Retinal pigment epithelial cell (primary cell): Measurements from ENCODE around the gene HMGB1.
"Not testable (repeated sequence)": the region's sequence is repeated elsewhere in the genome, so short reads cannot be mapped to it uniquely, and the experiment has no call there.

Experiments
- DNase-seq: peaks from one replicate; pipeline ENCODE4 v3.0.0-alpha.2; 2010; ENCODE audit warnings: low read depth
- H3K4me3 ChIP-seq: 2 replicates; pipeline ENCODE4 v1.5.1; 2011; ENCODE audit warnings: mild to moderate bottlenecking, low read length, control low read depth, moderate library complexity
- CTCF ChIP-seq: conservative IDR thresholded peaks from 2 replicates; pipeline ENCODE4 v1.5.1; 2011; ENCODE audit warnings: low read depth, low read length, control low read depth, inconsistent platforms

The HMGB1 gene

GRCh38 chr13:30466841-30467252 lies 1.1 kb upstream of the HMGB1 start:
- DNase-seq, result no peak
- H3K4me3 ChIP-seq, result no peak overlapping the region

DNA sequence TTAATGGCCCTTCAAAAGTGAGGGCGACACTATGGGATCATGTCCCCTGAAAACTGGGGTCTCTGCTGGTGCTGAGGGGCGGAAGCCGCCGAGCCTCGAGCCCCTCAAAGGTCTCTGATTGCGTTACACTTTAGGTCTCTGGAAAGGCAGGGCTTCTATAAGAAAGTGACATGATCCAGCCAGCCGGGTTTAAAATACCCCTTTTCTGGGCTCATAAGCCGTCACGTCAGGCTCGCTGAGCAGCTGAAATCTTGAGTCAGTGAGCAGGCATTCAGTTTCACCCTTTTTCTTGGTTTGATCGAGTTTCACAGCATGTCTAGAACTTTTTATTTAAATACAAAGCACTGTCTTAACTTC lies 600 bp upstream of the HMGB1 start:
- no peak for DNase-seq
- no peak for TF ChIP-seq CTCF
- H3K4me3 ChIP-seq, result peak overlapping the region; percentile 47

More at GRCh38 chr13:30466841-30467252, 1.1 kb upstream of the HMGB1 start:
- TF ChIP-seq CTCF, result no peak

DNA sequence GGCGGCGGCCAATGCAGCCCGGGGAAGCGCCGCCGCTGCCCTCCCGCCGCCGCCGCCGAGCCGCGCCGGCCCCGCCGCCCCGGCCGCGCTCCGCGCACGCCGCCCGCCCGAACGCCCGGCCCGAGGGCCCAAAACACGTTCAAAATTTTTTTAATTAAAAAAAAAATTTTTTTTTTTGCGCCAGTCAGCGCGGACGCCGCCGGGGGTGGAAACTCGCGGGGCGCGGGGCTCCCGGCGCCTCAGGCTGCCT lies 468 bp downstream of the HMGB1 start:
- no peak for TF ChIP-seq CTCF
- no peak for DNase-seq
- H3K4me3 ChIP-seq, result peak overlapping the region; percentile 54

GRCh38 chr13:30464496-30465342 lies 1.0 kb downstream of the HMGB1 start:
- peak overlapping the region; percentile 76 for H3K4me3 ChIP-seq
- TF ChIP-seq CTCF, result no peak
- DNase-seq, result peak; percentile 35

DNA sequence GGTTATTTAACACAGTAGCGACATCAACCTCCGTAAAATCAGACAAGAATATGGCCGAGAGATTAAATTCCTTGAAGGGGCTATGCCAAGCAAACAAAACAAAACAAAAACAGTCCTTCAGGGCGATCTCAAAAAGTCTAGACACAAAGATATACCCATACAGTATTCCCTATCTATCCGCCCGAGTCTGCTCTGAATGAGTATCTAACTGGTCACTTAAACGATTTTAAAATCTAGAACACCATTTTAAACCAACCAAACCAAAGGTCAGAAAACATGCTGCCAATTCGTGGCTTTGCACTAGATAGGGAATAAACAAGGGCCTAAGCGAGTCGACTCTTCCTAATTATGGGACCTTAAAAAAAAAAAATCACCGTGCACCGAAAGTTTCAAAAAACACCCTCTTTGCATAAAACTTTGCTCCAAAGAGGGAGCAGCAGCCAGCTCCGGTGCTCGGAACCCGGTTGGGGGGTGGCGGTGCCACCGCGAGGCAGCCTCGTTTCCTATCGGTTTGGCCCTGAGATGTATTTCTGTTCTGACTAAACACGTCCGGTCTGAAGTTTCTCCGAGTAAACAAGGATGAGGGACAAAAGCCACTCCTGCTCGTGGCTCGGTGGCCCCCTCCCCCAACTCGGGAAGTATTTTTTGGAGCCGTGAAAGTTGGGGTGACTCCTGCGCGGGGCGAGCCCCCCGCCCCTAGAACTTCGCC lies 1.8 kb downstream of the HMGB1 start:
- H3K4me3 ChIP-seq, result peak overlapping the region; percentile 76
- DNase-seq, result no peak
- no peak for TF ChIP-seq CTCF

- DNase-seq, H3K4me3 ChIP-seq: not testable (repeated sequence)
- TF ChIP-seq CTCF, result peak; percentile 48
Measured at GRCh38 chr13:30461279-30462066, 4.3 kb downstream of the HMGB1 start.
